ENCODE data around the gene MSH5.
A peak's percentile ranks its signal among the peaks of the same experiment; 100 is the strongest.
"Not testable (repeated sequence)": the region's sequence is repeated elsewhere in the genome, so short reads cannot be mapped to it uniquely, and the experiment has no call there.

Gene MSH5

DNA sequence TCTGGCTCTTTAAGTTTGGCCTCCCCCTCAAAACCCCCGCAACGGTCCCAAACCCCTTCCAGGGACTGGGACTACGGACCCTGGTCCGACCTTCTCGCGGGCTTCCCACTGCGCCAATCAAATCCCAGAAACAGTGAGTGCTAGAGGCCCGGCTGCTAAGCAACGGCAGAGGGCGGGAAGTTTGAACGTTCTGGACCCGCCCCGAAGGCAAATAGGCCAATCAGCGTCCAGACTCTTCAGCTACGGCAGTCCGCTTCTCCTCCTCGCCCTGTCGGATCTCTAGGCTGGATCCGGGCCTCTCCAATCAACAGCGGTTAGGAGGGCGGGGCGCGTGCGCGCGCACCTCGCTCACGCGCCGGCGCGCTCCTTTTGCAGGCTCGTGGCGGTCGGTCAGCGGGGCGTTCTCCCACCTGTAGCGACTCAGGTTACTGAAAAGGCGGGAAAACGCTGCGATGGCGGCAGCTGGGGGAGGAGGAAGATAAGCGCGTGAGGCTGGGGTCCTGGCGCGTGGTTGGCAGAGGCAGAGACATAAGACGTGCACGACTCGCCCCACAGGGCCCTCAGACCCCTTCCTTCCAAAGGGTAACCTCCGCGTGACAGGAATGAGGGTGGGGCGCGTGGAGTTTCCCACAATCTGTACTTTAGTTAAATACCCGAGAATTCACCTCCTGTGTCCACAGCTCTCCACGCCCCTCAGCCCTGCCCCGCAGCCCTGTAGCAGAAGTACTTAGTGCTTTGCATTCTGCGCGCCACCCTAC is at the start of gene MSH5:
Gene MSH5, plus strand, starts transcription at position 367 of the 758 bp plus-strand sequence. CDS start 462 bp downstream, outside the sequence.
- DNase-seq (ENCODE audit: low read depth in 1 of 2, low spot score in 1 of 2), result peak; percentile 88 to 90

DNA sequence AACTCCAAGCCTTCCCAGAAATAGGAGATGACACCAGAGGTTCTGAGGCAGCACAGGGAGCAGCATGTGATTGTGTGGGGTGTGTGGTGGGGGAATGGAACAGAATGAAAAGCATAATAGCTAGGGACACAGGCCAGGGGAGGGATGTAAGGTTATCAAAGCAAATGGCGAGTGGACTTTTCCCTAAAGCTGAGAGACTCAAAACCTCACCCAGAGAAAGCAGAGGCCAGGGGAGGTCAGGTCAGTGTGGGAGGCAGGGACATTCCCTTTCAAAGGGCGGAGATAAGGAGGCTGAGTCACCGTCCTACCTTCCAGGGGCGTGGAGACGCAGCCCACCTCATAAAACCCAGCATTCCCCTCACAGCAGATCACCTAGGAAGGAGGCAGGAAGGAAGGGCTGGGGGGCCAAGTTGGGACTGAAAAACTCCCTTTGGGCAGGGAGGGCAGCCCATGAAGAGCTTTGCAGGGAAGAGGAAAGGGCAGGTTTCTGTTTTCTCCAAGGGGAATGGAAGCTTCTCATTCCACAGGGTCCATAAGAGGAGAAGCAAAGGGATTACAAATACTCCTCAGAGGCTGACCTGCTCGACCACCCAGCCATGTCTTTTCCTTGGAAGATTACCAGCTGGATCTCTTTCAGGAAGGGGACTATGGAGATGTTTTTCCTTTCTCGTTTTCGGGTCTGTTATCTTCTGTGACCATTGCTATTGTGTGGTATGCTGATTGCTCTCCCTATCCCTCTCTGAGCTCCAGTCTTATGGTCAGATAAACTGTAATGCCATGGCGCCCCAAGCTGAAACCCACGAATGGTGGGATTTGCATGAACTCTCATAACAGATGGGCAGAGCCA is 49.4 kb upstream of the MSH5 start:
- no peak for DNase-seq (ENCODE audit: low read depth in 1 of 2, low spot score in 1 of 2)

DNA sequence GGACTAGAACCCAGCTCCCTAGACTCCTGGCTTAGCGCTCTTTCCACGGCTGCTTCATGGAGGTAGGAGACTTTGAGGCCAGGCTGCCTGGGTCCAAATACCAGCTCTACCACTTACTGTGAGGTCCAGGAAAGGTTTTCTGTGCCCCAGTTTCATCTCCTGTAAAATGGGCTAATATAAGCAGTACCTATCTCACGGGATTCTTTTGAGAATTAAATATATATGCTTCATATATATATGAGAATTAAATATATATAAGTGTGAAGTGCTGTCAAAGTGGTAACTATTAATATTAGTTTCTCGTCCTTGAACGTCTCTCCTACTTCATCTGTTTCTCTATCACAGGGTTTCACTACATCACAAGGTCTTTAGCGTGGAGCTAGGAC is 48.7 kb upstream of the MSH5 start:
- no peak for DNase-seq (ENCODE audit: low read depth in 1 of 2, low spot score in 1 of 2)

DNA sequence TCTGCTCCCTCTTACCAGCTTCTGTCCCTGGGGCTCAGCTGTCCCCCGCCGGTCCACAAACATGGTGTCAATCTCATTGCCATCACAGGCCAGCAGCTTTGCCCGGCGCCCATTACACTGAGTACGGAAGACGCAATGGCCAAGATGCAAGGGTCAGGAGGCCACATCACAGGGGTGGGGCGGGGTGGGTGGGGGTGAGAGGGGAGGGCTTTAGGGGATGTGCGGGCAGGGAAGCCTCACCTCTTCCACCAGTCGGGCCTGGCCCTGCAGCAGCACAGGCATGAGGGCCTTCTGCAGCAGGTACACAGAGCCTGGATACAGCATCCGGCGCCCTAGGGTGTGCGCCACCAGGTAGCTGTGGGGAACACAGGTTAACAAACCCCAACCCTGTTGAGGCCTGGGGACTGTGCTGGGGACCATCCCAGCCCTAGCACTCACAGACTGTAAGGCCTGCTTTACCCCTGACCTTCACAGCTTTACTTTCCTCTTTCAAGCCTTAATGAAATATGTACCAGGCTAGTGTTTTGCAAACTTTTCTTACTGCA is 48.2 kb upstream of the MSH5 start:
- DNase-seq (ENCODE audit: low read depth in 1 of 2, low spot score in 1 of 2), result no peak

DNA sequence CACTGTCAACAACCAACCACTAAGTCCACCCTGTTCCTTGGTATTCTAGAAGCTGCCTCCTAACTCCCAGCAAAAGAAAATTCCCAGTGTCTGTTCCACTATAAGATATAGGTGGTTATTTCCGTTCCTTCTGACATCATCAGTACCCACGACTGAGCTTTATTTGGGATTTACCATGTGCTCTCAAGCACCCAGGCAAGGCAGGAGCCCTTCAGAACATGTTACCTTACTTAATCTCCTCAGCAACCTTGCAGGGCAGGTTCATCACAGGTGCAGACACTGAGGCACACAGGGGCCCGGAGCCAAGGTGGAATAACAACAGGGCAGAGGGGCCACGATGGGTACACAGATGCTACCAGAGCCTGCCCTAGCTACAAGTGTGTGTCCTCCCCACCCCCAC is 47.5 kb upstream of the MSH5 start:
- no peak for DNase-seq (ENCODE audit: low read depth in 1 of 2, low spot score in 1 of 2)

DNA sequence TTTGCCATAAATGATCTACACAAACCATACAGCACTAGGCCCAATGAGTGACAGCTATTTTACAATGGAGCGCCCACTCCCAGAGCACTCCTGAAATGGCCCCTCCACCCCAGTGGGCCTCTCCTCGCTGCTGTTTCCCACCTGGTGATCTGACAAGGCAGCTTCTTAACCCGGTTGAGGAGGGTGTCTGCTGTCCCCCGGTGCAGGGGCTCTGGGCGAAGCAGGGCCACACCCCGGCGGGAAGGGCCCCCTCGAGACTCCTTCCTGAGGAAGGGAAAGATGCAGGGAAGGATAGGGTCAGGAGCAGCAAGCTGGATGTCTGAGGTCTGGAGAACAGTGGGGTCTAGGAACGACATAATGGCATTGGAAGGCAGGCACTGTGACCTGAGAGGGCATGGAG is 46.9 kb upstream of the MSH5 start:
- DNase-seq (ENCODE audit: low read depth in 1 of 2, low spot score in 1 of 2), result no peak

DNA sequence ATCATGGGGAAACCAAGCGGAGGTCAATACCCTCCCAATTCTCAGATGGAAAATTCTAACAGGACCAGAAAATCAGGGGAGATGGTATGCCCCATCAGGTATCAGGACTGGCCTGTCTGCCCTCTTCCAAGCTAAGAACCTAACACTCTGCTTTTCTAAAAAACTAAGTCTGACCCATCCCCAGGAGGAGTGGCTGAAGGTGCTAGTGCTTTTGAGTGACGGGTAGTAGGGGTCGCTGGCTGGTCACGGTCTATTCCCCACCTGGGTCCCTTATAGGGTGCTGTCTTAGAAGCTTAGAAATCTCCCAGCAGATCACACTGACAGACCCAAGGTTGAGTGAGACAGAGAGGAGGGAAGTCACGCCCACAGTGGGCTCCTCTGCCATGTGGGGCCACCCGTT is 46.3 kb upstream of the MSH5 start:
- no peak for DNase-seq (ENCODE audit: low read depth in 1 of 2, low spot score in 1 of 2)

DNA sequence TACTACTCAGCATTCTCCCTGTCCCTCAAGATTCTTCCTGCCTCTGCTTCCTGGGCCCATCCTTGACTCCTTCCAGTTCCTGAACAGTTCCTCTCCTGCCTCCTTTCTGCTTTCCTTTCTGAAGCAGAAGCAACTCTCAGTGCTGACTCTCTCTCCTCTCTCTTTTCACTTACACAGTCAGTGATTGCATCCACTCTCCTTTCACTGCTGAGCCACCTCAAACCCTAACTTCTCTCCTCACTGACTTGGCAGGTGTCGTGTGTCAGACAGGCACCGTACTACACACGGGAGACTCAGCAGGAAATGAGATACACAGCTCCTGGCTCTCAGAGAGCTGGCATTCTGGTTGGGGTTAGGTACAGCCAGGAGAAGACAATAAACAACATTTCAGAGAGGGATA is 42.2 kb upstream of the MSH5 start:
- no peak for DNase-seq (ENCODE audit: low read depth in 1 of 2, low spot score in 1 of 2)

DNA sequence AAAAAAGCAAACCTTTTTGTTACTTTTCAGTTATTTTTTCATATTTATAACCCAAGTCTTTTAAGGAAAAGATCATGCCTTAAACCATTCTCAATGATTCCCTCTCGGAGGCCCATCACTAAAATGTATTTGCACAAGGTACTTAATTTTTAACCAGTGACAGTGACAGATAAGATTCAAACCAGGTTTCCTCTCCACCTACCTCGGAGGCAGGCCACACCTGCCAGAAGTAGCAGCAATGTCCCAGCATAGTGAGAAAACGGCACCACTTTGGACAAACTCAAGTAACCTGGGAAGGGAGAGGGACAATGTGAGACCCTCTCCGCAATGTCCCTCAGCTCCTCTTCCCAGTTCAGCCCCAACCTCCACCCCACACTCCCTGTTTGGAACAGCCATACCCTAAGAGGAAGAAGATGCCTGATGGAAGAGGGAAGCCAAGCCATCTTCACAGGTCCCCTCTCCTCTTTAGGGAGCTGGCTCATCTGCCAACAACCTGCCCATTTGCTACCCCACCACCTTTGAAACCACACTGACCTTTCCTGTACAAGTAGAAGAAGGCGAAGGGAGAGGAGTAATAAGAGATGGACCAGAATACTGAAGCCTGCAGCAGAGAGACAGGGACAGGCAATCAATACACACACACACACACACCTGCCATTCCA is 38.9 kb upstream of the MSH5 start:
- DNase-seq (ENCODE audit: low read depth in 1 of 2, low spot score in 1 of 2), result no peak

DNA sequence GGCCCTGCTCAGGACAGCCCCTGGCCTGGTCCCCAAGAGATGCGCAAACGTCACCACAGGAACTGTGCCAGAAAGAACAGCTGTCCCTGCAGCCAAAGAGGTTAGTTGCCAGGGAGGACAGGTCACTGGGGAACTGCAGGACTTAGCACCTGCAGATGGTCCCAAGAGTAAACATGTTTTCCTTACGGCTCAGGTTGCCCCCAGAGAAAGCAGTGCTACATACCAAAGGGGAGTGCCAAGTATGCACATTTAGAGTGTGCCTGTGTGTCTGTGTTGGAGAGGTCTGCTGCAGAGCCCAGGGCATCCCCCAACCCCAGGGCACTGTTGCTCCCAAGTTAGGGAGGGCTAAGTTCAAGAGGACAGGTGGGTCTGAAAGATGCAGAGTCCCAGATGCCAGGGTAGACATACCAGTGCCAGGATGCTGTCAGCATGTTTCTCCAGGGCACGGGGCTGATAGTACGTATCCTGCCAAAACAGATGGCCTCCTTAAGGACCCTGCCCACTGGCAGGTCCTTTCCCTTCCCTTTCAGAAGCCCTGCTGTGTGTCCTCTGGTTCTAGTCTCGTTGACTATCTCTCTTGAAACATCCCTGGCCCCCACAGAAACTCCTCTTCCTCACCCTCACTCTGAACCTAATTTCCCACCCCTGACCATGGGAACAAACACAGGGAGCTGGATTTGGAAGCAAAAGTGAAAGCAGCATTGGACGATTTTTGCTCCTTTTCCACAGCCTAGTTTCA is 38.0 kb upstream of the MSH5 start:
- DNase-seq (ENCODE audit: low read depth in 1 of 2, low spot score in 1 of 2), result no peak

DNA sequence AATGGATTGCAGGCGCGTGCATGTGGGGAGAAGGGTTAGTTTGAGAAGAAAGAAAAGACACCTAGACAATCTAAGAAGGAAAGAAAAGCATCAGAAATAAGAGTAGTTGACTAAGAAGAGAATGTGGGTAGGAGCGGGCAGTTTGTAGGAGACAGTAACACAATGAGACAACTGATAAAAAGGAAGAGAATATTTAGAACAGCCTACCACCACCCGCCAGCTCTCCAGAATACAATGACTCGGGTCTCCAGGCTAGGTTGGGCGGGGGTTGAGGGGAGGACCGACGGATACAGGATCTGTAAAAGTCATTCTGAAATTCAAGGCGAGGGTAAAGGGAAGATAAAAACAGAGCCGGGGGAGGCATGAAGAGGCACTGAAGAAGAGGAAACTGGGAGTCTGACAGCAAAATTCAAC is 37.4 kb upstream of the MSH5 start:
- no peak for DNase-seq (ENCODE audit: low read depth in 1 of 2, low spot score in 1 of 2)

DNA sequence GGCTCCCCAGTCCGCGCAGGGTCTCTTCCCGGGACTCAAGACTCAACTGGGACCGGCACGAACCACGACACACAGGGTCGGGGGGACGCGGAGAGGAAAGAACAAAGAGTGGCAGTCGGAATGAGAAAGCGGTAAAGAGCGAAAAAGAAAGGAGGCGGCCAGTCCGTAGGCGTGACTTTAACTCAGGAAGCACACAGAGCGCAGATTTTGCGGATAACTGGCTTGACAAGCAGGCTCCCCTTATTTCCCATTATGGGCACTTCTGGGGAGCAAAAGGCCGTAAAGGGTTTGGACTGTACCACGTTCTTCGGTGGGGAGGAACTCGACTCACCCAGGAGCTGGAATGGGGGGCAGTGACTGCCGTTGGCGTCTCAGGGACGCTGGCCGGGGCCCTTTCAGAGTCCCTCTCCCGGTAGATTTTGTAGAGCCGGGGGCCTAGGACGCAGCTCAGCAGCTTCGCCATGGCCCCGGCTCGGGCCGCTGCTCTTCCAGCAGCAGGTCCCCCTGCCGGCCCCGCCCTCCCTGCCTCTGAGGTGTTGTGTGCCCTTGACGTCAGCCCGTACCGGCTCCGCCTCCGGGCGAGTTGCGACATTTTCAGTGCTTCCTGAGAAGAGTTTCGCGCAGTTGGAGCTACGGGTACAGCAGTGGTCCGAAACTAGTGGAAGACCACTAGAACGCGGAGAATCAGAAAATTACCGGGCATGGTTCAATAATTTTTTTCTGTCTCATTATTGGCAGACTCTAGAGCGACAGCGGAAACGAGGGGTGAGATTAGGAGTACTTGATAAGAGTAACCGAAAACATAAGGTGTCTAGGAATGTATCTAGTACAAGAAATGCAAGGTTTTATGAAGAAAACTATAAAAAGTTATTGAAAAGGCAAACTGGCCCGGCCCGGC is 36.7 kb upstream of the MSH5 start, which contains the start of gene ABHD16A:
Gene ABHD16A, minus strand, starts transcription at position 506 of the 898 bp plus-strand sequence. Its CDS starts 43 bp downstream, at position 463.
- peak; percentile 95 for DNase-seq (ENCODE audit: low read depth in 1 of 2, low spot score in 1 of 2)

DNA sequence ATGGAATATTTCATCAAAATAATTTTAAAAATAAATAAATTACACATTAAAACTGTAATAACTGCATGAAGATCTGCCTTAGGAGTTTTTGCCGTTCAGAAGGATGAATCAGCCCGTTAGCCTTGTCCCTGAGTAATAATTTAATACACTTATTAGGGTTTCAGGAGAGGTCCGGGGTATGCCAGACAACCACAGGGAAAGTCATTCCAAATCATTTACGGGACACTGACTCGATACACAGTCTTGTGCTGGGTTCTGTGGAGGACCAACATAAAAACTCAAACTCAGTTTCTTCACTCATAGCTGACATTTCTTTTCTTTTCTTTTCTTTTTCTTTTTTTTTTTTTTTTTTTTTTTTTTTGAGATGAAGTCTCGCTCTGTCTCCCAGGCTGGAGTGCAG is 33.9 kb upstream of the MSH5 start:
- no peak for DNase-seq (ENCODE audit: low read depth in 1 of 2, low spot score in 1 of 2)

DNA sequence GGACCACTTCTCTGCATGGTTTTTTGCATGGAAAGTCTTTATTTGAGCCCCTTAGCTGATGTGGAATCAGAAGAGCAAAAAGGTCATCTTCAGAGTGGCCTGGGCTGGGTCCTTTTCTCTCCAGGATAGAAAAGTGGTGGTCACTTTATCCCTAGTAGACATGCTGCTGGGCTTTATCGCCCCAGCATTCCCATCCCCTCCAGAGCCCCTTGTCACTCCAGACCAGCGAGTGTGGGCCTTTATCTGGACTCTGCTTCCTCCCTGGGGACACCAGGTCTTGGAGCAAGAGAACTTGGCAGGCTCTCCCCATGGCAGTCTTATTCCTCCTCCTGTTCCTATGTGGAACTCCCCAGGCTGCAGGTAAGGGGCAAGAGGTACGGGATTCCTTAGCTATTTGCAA is 33.2 kb upstream of the MSH5 start, which contains the start of gene LY6G6F:
Gene LY6G6F, plus strand, starts transcription at position 268 of the 400 bp plus-strand sequence. Its CDS starts 41 bp downstream, at position 309.
- DNase-seq (ENCODE audit: low read depth in 1 of 2, low spot score in 1 of 2), result no peak

DNA sequence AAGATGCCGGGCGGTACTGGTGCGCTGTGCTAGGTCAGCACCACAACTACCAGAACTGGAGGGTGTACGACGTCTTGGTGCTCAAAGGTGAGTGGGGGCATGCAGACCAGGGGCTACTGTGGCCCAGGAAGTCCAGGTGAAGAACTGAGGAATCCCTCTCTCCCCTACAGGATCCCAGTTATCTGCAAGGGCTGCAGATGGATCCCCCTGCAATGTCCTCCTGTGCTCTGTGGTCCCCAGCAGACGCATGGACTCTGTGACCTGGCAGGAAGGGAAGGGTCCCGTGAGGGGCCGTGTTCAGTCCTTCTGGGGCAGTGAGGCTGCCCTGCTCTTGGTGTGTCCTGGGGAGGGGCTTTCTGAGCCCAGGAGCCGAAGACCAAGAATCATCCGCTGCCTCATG is 32.1 kb upstream of the MSH5 start:
- no peak for DNase-seq (ENCODE audit: low read depth in 1 of 2, low spot score in 1 of 2)

DNA sequence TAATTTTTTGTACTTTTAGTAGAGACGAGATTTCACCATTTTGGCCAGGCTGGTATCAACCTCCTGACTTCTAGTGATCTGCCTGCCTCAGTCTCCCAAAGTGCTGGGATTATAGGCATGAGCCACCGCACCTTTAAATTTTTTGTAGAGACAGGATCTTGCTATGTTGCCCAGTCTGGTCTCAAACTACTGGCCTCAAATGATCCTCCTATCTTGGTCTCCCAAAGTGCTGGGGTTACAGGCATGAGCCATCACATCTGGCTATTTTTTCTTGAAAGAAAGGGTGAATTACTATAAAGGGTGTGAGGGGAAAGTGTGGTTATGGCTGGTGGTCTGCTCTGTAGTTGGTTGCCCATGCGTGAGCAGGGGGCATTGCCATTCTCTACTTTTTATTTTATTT is 31.6 kb upstream of the MSH5 start:
- no peak for DNase-seq (ENCODE audit: low read depth in 1 of 2, low spot score in 1 of 2)

DNA sequence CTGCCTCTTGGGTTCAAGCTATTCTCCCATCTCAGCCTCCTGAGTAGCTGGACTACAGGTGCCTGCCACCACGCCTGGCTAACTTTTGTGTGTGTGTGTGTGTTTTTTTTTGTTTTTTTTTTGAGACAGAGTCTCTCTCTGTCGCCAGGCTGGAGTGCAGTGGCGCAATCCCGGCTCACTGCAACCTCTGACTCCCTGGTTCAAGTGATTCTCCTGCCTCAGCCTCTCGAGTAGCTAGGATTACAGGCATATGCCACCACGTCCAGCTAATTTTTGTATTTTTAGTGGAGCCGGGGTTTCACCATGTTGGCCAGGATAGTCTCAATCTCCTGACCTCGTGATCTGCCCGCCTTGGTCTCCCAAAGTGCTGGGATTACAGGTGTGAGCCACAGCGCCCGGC is 30.6 kb upstream of the MSH5 start:
- not testable (repeated sequence) for DNase-seq (ENCODE audit: low read depth in 1 of 2, low spot score in 1 of 2)

DNA sequence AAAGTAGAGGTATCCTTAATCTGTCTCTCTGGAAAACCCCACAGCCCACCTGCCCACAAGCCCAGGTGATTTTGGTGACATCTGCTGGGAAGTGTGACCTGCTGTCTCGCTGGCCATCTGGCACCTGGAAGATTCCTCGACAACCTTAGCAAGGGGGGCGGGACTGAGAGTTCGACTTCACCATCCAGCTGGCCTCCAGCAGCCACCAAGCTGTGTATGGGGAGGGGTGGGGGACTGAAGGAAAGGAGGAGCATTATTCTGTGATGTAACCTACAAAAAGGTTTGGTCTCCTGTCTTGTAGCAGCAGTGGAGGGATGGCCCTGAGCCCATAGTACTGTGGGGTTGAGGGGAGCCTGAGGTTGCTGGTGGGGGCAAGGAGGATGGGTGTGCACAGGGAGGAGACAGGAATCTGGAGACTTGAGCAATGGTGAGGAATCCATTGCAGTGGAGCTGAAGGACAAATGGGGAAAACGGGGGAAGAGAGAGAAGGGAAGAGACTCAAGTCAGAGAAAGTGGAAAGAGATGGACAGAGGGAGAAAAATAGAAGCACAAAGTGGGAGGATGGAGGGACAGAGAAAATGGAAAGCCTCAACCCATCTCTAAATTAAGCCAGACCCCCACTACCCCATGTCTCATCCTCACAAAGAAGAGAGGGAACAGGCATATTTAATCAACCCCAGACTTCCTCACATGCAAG is 29.1 kb upstream of the MSH5 start:
- no peak for DNase-seq (ENCODE audit: low read depth in 1 of 2, low spot score in 1 of 2)

DNA sequence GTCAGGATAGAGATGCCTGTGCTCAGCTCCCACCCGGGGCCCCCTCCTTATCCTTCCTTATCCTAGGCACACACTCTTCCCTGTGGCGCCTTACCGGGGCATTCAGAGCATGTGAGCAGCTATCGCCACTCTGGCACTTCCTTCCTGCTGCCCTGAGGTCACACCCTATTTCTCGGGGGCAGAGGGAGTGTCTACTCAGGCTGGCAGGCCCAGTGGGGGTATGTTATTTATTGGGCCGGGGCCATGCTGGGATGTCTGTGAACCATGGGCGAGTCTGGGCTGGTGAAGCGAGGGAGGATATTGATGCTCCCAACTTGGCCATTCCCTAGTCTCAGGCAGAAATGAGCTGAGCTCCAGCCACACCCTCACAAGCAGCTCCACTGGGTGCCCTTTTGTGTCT is 28.6 kb upstream of the MSH5 start:
- no peak for DNase-seq (ENCODE audit: low read depth in 1 of 2, low spot score in 1 of 2)
